Loucy (cell line): Measurements from ENCODE around the gene LNPEP.
A peak's percentile ranks its signal among the peaks of the same experiment; 100 is the strongest.

Experiments
- H2AFZ ChIP-seq: fragments of 200-600 bp; sonication (generic); 2 replicates; pipeline ENCODE4 v1.6.0; 2016; ENCODE audit warnings: antibody characterized with exemption, mild to moderate bottlenecking, low read length, moderate library complexity
- H3F3A ChIP-seq: fragments of 200-600 bp; 2 replicates; pipeline ENCODE4 v1.6.0; 2016; ENCODE audit warnings: antibody characterized with exemption, low read depth, mild to moderate bottlenecking
- H3K27me3 ChIP-seq: fragments of 200-600 bp; sonication (generic); 2 replicates; pipeline ENCODE4 v1.6.1; 2014; ENCODE audit warnings: low read length, mild to moderate bottlenecking; ENCODE audit not compliant: insufficient read depth, poor library complexity, severe bottlenecking
- H3K36me3 ChIP-seq: fragments of 200-600 bp; sonication (generic); 2 replicates; pipeline ENCODE4 v1.6.1; 2016; ENCODE audit warnings: low read length; ENCODE audit not compliant: insufficient read depth
- H3K4me1 ChIP-seq: fragments of 200-600 bp; sonication (generic); 2 replicates; pipeline ENCODE4 v1.5.1; 2014; ENCODE audit warnings: low read length, mild to moderate bottlenecking; ENCODE audit not compliant: insufficient read depth, poor library complexity, severe bottlenecking
- H3K4me2 ChIP-seq: fragments of 200-600 bp; sonication (generic); 2 replicates; pipeline ENCODE4 v1.6.0; 2014; ENCODE audit warnings: antibody characterized with exemption, low read length, low read depth, mild to moderate bottlenecking; ENCODE audit not compliant: poor library complexity, severe bottlenecking
- H3K4me3 ChIP-seq: fragments of 200-600 bp; sonication (generic); 2 replicates; pipeline ENCODE4 v1.5.1; 2014; ENCODE audit warnings: low read length, mild to moderate bottlenecking, mixed read lengths; ENCODE audit not compliant: poor library complexity, severe bottlenecking
- H3K79me2 ChIP-seq: fragments of 200-600 bp; sonication (generic); 2 replicates; pipeline ENCODE4 v1.6.1; 2014; ENCODE audit warnings: low read length; ENCODE audit not compliant: insufficient read depth
- H3K9ac ChIP-seq: fragments of 200-600 bp; sonication (generic); 2 replicates; pipeline ENCODE4 v1.6.0; 2014; ENCODE audit warnings: mild to moderate bottlenecking, low read depth, low read length, moderate library complexity; ENCODE audit not compliant: poor library complexity, severe bottlenecking
- H3K9me2 ChIP-seq: fragments of 200-600 bp; sonication (generic); replicated peaks from 2 replicates; pipeline ENCODE4 v1.6.1; 2016; ENCODE audit warnings: low read depth, low read length, mixed read lengths
- H3K9me3 ChIP-seq: fragments of 200-600 bp; sonication (generic); 2 replicates; pipeline ENCODE4 v1.6.1; 2014; ENCODE audit warnings: mild to moderate bottlenecking, antibody characterized with exemption, low read length, low read depth; ENCODE audit not compliant: insufficient read depth
- H4K20me1 ChIP-seq: fragments of 200-600 bp; sonication (generic); 2 replicates; pipeline ENCODE4 v1.6.0; 2014; ENCODE audit warnings: antibody characterized with exemption, low read length, mild to moderate bottlenecking; ENCODE audit not compliant: insufficient read depth, poor library complexity, severe bottlenecking
- EZH2phosphoT487 ChIP-seq: fragments of 200-600 bp; IDR thresholded peaks from 2 replicates; pipeline ENCODE4 v1.6.1; 2018; ENCODE audit warnings: antibody characterized with exemption, mild to moderate bottlenecking, moderate library complexity, borderline replicate concordance
- TF ChIP-seq, protein P1 (sequence below): fragments of 200-600 bp; sonication (generic); conservative IDR thresholded peaks from 2 replicates; pipeline ENCODE4 v1.5.1; 2014; ENCODE audit warnings: mild to moderate bottlenecking, antibody characterized with exemption, low read length

LNPEP gene

DNA sequence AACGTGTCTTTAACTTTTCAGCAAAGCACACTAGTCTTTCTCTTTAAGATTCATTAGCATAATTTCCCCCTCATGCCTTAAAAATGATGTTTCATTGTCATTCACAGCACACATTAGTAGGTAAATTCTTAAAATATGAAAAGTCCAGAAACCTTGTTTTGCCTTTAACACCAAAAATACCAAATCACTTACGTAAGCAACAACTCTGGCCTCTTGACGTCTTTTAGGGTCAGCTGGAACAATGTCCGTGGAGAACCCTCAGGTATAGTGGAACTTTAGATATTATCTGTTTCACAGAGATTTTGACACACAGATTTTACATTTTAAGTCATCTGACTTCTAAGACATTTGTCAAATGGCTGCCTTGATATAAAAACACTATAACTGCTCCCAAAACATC is 30.9 kb downstream of the LNPEP start:
- peaks cover 100% of the 10 kb centered on the region for H3K79me2 ChIP-seq
- no peak overlapping the region for H3K4me3 ChIP-seq
- H3K36me3 ChIP-seq: no peaks in the 10 kb centered on the region
- TF ChIP-seq, protein P1, sequence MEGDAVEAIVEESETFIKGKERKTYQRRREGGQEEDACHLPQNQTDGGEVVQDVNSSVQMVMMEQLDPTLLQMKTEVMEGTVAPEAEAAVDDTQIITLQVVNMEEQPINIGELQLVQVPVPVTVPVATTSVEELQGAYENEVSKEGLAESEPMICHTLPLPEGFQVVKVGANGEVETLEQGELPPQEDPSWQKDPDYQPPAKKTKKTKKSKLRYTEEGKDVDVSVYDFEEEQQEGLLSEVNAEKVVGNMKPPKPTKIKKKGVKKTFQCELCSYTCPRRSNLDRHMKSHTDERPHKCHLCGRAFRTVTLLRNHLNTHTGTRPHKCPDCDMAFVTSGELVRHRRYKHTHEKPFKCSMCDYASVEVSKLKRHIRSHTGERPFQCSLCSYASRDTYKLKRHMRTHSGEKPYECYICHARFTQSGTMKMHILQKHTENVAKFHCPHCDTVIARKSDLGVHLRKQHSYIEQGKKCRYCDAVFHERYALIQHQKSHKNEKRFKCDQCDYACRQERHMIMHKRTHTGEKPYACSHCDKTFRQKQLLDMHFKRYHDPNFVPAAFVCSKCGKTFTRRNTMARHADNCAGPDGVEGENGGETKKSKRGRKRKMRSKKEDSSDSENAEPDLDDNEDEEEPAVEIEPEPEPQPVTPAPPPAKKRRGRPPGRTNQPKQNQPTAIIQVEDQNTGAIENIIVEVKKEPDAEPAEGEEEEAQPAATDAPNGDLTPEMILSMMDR: no peak
- TF ChIP-seq EZH2phosphoT487: no peak
- H3K4me1 ChIP-seq: peaks cover 77% of the 10 kb centered on the region
- peaks cover 8% of the 10 kb centered on the region for H4K20me1 ChIP-seq
- 0 out of 2 replicates have a peak, but pooled peaks cover 7% of the 10 kb centered on the region for H3F3A ChIP-seq
- no peaks in the 10 kb centered on the region for H3K9me3 ChIP-seq
- no peak overlapping the region for H3K4me2 ChIP-seq
- H3K27me3 ChIP-seq: no peaks in the 10 kb centered on the region
- H3K9ac ChIP-seq: no peak overlapping the region
- no peaks in the 10 kb centered on the region for H3K9me2 ChIP-seq
- no peak overlapping the region for H2AFZ ChIP-seq

DNA sequence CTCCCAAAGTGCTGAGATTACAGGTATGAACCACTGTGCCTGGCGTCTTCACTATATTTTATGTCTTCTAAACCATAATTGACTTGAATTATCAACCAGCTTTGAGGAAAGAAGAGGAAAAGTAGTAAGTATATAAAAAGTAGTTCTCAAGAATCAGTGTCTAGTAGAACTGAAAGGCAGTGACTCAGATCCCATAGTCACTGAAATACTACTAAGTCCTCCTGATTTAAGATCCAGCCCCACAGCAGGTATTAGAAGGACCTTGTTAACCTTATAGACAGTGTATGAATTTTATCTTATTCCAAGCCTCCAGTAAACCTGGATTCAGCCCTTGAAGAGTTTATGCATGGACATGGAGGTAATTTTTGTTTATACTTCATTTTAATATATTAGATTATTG is 31.5 kb downstream of the LNPEP start:
- TF ChIP-seq, protein P1: no peak
- no peak for TF ChIP-seq EZH2phosphoT487
- H3K4me3 ChIP-seq: no peak overlapping the region
- no peak overlapping the region for H2AFZ ChIP-seq
- 0 out of 2 replicates have a peak, but pooled peaks cover 7% of the 10 kb centered on the region for H3F3A ChIP-seq
- H3K4me2 ChIP-seq: no peak overlapping the region
- H3K4me1 ChIP-seq: peaks cover 77% of the 10 kb centered on the region
- H3K9me3 ChIP-seq: no peaks in the 10 kb centered on the region
- no peaks in the 10 kb centered on the region for H3K27me3 ChIP-seq
- no peaks in the 10 kb centered on the region for H3K36me3 ChIP-seq
- no peaks in the 10 kb centered on the region for H3K9me2 ChIP-seq
- peaks cover 100% of the 10 kb centered on the region for H3K79me2 ChIP-seq
- peaks cover 8% of the 10 kb centered on the region for H4K20me1 ChIP-seq
- H3K9ac ChIP-seq: no peak overlapping the region

DNA sequence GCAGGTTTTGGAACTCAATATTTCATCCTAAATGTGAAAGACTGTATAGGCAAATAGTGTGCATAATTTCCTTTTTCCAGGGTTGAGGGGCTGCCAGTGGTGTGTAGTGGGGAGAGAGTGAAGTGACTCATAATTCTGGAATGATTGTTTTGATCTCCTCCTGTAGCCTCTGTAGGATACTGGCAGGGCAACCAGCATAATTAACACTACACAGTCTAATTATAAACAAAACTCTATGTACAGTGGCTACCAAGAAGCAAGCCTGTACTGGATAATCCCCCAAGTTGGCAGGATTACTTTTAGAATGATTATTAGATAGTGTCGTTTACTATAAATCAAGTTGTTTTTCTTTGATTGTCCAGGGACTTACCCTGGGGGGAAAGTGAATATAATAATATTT is 32.2 kb downstream of the LNPEP start:
- Histone ChIP-seq H2AFZ (no peak overlapping the region), H3F3A (0 out of 2 replicates have a peak, but pooled peaks cover 3% of the 10 kb centered on the region), H3K36me3 (no peaks in the 10 kb centered on the region), H3K4me2 (peak overlapping the region; percentile 12), H3K4me1 (peaks cover 77% of the 10 kb centered on the region), H3K79me2 (peaks cover 100% of the 10 kb centered on the region), H3K27me3 (no peaks in the 10 kb centered on the region), H3K9ac (peak overlapping the region; percentile 39), H3K9me2 (no peaks in the 10 kb centered on the region), H4K20me1 (peaks cover 8% of the 10 kb centered on the region), H3K9me3 (no peaks in the 10 kb centered on the region), H3K4me3 (no peak overlapping the region)
- TF ChIP-seq EZH2phosphoT487: no peak

DNA sequence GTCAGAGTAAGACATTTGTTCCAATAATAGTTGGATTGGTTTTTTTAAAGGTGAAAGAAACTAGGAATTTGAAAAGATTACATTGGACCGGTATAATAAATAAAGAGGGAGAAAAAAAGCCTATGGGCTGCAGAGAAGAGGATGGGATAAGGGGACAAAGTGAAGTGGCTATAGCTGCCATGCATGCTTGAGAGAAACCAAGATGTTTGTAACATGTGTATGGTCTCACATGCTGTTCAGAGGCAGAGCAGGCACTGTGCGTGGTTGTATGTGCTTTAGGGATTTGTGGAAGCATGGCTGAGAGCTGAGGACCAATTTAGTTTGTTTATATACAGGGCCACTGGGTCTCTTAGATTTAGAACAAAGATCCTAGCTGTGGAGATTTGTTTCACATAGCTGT is 32.7 kb downstream of the LNPEP start:
- peaks cover 77% of the 10 kb centered on the region for H3K4me1 ChIP-seq
- H3K9me3 ChIP-seq: no peaks in the 10 kb centered on the region
- H3K9me2 ChIP-seq: no peaks in the 10 kb centered on the region
- H3K27me3 ChIP-seq: no peaks in the 10 kb centered on the region
- H4K20me1 ChIP-seq: peaks cover 8% of the 10 kb centered on the region
- H3K79me2 ChIP-seq: peaks cover 100% of the 10 kb centered on the region
- no peaks in the 10 kb centered on the region for H3K36me3 ChIP-seq
- TF ChIP-seq, protein P1: no peak
- TF ChIP-seq EZH2phosphoT487: no peak
- peak overlapping the region; percentile 39 for H3K9ac ChIP-seq
- H2AFZ ChIP-seq: no peak overlapping the region
- no peak overlapping the region for H3K4me3 ChIP-seq
- H3K4me2 ChIP-seq: peak overlapping the region; percentile 12
- 0 out of 2 replicates have a peak, but pooled peaks cover 3% of the 10 kb centered on the region for H3F3A ChIP-seq
